Omental fat pad (tissue), 4 donors: Measurements from ENCODE around the gene IL16. TPM values are rescaled to one million over a fixed set of nuclear protein-coding genes. Genes with fewer than 3 reads are reported as not detected.

ENCODE experiments used
- ATAC-seq: fragments of 150-250 bp; one replicate; pipeline ENCODE4 v1.9.1; 2016; ENCODE audit warnings: mild to moderate bottlenecking, moderate library complexity; ENCODE audit not compliant: low FRiP score
- DNase-seq: peaks from one replicate; pipeline ENCODE4 v3.0.0-alpha.2; 2019; ENCODE audit warnings: low spot score
- CTCF ChIP-seq, 3 donors: fragments of 450-650 bp; IDR thresholded peaks; one replicate each; pipeline ENCODE4 v1.5.1; 2016 to 2017; ENCODE audit warnings: antibody characterized with exemption in 3 of 3, mild to moderate bottlenecking in 3 of 3, moderate library complexity in 2 of 3
- total RNA-seq, 4 donors: library from RNA; depleted of rRNA; stranded (reverse); fragments of >200 nt; gene quantifications; one replicate each; pipeline ENCODE4 v1.1.0, GENCODE V29; 2016

IL16 gene
- total RNA-seq, 4 donors from 2014 or later = 22.7 to 45.8 (median 34.4) TPM

GRCh38 chr15:81254277-81254915 is 57.7 kb downstream of the IL16 start:
- DNase-seq = no peak
- TF ChIP-seq CTCF (IDR thresholded peaks at IDR 0.05) = no peak

GRCh38 chr15:81254916-81255290 is 58.2 kb downstream of the IL16 start:
- no peak for TF ChIP-seq CTCF (IDR thresholded peaks at IDR 0.05)
- ATAC-seq (no peak), DNase-seq (no peak)

More at GRCh38 chr15:81254277-81254915, 57.7 kb downstream of the IL16 start:
- no peak for ATAC-seq

- TF ChIP-seq CTCF (IDR thresholded peaks at IDR 0.05) = no peak
- DNase-seq (no peak), ATAC-seq (no peak)
Observed at GRCh38 chr15:81255315-81255957, 58.8 kb downstream of the IL16 start.

- TF ChIP-seq CTCF (IDR thresholded peaks at IDR 0.05) = no peak
- DNase-seq (no peak), ATAC-seq (no peak)
Observed at GRCh38 chr15:81255958-81256320, 59.3 kb downstream of the IL16 start.

- DNase-seq (no peak), ATAC-seq (peak; percentile 35)
- no peak for TF ChIP-seq CTCF (IDR thresholded peaks at IDR 0.05)
Observed at GRCh38 chr15:81256916-81257315, 60.2 kb downstream of the IL16 start.

GRCh38 chr15:81257435-81257834 is 60.8 kb downstream of the IL16 start:
- ATAC-seq = no peak
- no peak for DNase-seq
- TF ChIP-seq CTCF (IDR thresholded peaks at IDR 0.05) = no peak

GRCh38 chr15:81258455-81258854 is 61.8 kb downstream of the IL16 start:
- DNase-seq (no peak), ATAC-seq (no peak)
- TF ChIP-seq CTCF (IDR thresholded peaks at IDR 0.05) = no peak
